A549 treated with AZD9567 at 1 μM for 4 hours (cell line): ENCODE results near the gene RGPD3. TPM values are rescaled to one million over a fixed set of nuclear protein-coding genes. Genes with fewer than 3 reads are reported as not detected.

ENCODE experiments used
- total RNA-seq: library from RNA; stranded (reverse); fragments of 200-300 nt; extraction: Qiagen RNA extraction; gene quantifications from 5 replicates; pipeline ENCODE4 v1.2.3, GENCODE V29; 2022; ENCODE audit not compliant: insufficient read depth

The RGPD3 gene
- 0.10 to 0.43 TPM (median 0.15 TPM) in 5 replicates for total RNA-seq

DNA sequence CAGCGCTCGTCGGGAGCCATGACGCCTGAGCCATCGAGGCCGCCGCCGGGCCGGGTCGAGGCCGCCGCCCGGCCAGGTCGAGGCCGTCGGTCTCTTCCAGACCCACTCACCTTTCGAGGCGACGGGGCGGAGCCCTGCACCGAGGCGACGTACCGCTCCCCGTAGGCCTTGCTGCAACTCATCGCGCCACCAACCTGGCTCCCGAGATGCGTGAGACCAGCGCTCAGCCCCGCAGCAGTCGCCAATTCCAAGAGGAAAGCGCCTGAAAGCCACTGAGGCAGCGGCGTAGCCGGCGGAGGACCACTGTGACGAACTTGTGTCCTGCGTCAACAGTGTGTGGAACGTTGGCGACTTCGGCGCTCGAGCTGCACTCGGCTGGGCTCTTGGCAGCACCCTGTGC lies at the start of gene RGPD3:
Gene RGPD3 (minus strand): TSS at position 307 of the 400 bp plus-strand sequence. CDS start 125 bp downstream, at position 182.

DNA sequence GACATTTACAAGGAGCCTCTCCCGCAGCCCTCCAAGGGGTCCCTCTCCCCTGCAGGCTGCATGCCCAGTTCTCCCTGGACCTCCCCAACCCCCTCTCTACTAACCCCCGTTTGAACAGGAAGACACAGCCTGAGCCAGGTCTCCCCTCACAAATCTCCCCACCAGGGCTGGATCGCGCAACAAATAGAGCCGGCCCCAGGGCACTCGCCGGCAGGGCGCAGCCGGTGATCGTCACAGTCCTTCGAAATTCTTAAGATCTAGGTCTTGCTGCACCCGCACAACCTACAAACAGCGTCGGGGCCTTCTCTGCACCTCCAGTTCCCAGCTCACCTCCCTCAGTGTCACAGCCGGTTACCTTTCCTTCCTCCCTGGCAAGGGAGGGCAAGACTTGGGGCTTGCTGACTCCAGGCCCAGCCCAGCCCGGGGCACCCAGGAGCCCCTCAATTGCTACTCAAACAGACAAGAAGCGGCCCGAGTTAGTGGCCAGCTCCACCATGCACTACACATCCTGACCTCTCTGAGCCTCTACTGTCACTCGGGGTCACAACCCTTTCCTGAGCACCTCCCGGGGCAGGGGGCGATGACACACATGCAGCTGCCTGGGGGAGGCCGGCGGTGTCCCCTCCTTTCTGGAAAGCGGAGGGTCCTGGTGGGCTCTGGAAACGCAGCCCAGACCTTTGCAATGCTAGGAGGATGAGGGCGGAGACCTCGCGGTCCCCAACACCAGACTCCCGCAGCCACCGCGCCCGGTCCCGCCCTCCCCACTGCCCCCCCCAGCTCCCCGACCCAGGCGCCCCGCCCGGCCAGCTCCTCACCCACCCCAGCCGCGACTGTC lies 18.6 kb upstream of the RGPD3 start, which contains the start of gene CD8B2:
Gene CD8B2 (plus strand): TSS at position 814 of the 835 bp plus-strand sequence. CDS start 63 bp downstream, outside the sequence.

Other genes starting within 250 kb of the RGPD3 start
- gene CD8B2, start 19.0 kb upstream of the RGPD3 start, total RNA-seq = not detected in 5 replicates